ENCODE data around the gene SH3BP2. TPM values are rescaled to one million over a fixed set of nuclear protein-coding genes. Genes with fewer than 3 reads are reported as not detected.

SH3BP2 gene
- total and polyA plus RNA-seq, 12 donors = 10.4 to 47.7 (median 16.4) TPM

- peaks cover 0 to 30% (median 0%) of the 10 kb centered on the region in 9 donors for H3K36me3 ChIP-seq
- intact Hi-C loops (cut with DNase I) = loop anchor here in 1 of 10 donors (5.0 kb wide), 1 partner anchor 36 kb away; the partner anchor contains the start of gene ADD1
- H3K9me3 ChIP-seq = no peaks in the 10 kb centered on the region
- no peaks in the 10 kb centered on the region for H3K27me3 ChIP-seq
- TF ChIP-seq CTCF (IDR thresholded peaks at IDR 0.05) = no peak
- H3K4me1 ChIP-seq = peaks cover 61 to 95% (median 88%) of the 10 kb centered on the region in 9 donors
- DNase-seq = peak; percentile 77 to 80
- peak overlapping the region in 2 of 10 donors; percentile 8 to 15 for H3K4me3 ChIP-seq
- ATAC-seq = peak; percentile 42 to 64 (median 55)
- peak overlapping the region; percentile 69 to 91 (median 80) for H3K27ac ChIP-seq
- WGBS, 2 donors = 34 to 36% methylated on average over 28 of the region's 28 CpGs
Observed at GRCh38 chr4:2806390-2807355, 13.8 kb downstream of the SH3BP2 start.

- peak overlapping the region in 6 of 10 donors; percentile 71 to 91 (median 85) for H3K27ac ChIP-seq
- TF ChIP-seq CTCF (IDR thresholded peaks at IDR 0.05) = no peak
- no peak for ATAC-seq
Observed at GRCh38 chr4:2807571-2807970, 14.7 kb downstream of the SH3BP2 start.

GRCh38 chr4:2808001-2808400 lies 15.1 kb downstream of the SH3BP2 start:
- TF ChIP-seq CTCF (IDR thresholded peaks at IDR 0.05) = no peak
- intact Hi-C loops (cut with DNase I) = loop anchor here in 1 of 10 donors (5.0 kb wide), 1 partner anchor 34 kb away; the partner anchor contains the start of gene ADD1
- DNase-seq (no peak), ATAC-seq (no peak)
- peak overlapping the region in 2 of 10 donors; percentile 86 for H3K27ac ChIP-seq
- H3K4me1 ChIP-seq = peaks cover 62 to 96% (median 92%) of the 10 kb centered on the region in 9 donors
- 91 to 95% methylated on average over 7 of the region's 7 CpGs for WGBS, 2 donors
- H3K27me3 ChIP-seq = no peaks in the 10 kb centered on the region
- no peaks in the 10 kb centered on the region for H3K9me3 ChIP-seq
- H3K36me3 ChIP-seq = peaks cover 0 to 27% (median 0%) of the 10 kb centered on the region in 9 donors
- H3K4me3 ChIP-seq = no peak overlapping the region

More at GRCh38 chr4:2807571-2807970, 14.7 kb downstream of the SH3BP2 start:
- Histone ChIP-seq H3K36me3 (peaks cover 0 to 30% (median 0%) of the 10 kb centered on the region in 9 donors), H3K27me3 (no peaks in the 10 kb centered on the region), H3K9me3 (no peaks in the 10 kb centered on the region), H3K4me3 (no peak overlapping the region), H3K4me1 (peaks cover 64 to 96% (median 92%) of the 10 kb centered on the region in 9 donors)
- DNase-seq = peak in 1 of 2 donors; percentile 18
- 92 to 95% methylated on average over 13 of the region's 13 CpGs for WGBS, 2 donors
- intact Hi-C loops (cut with DNase I) = loop anchor here in 1 of 10 donors (5.0 kb wide), 1 partner anchor 35 kb away; the partner anchor contains the start of gene ADD1

- WGBS, 2 donors = 68 to 74% methylated on average over 10 of the region's 10 CpGs
- H3K4me1 ChIP-seq = peaks cover 57 to 93% (median 79%) of the 10 kb centered on the region in 9 donors
- H3K27me3 ChIP-seq = no peaks in the 10 kb centered on the region
- no peak for ATAC-seq
- H3K36me3 ChIP-seq = peaks cover 0 to 31% (median 0%) of the 10 kb centered on the region in 9 donors
- H3K9me3 ChIP-seq = no peaks in the 10 kb centered on the region
- intact Hi-C loops (cut with DNase I) = loop anchor here in 3 of 10 donors (5.0 to 10.0 kb wide), 2 partner anchors 33 to 45 kb away; partner anchors contain the start of gene ADD1 (in 1 of the 3)
- no peak for TF ChIP-seq CTCF (IDR thresholded peaks at IDR 0.05)
- DNase-seq = peak in 1 of 2 donors; percentile 69
- no peak overlapping the region for H3K4me3 ChIP-seq
- peak overlapping the region in 5 of 10 donors; percentile 12 to 95 (median 34) for H3K27ac ChIP-seq
Observed at GRCh38 chr4:2809610-2810180, 16.8 kb downstream of the SH3BP2 start.

Data from heart right ventricle (tissue), 16 donors.